Sciatic nerve (tissue), 2 donors: ENCODE data around the gene AFP. TPM values are rescaled to one million over a fixed set of nuclear protein-coding genes. Genes with fewer than 3 reads are reported as not detected.

Source experiments
- ATAC-seq: fragments of 200-7000 bp; cut with Tn5 transposase; one replicate; pipeline ENCODE4 v1.9.1; 2020; ENCODE audit warnings: mild to moderate bottlenecking, moderate library complexity
- DNase-seq: peaks from one replicate; pipeline ENCODE4 v3.0.0-alpha.2; 2020; ENCODE audit warnings: low spot score
- intact Hi-C: fragments of 100-400 bp; cut with DNase I; formaldehyde crosslinking; loops from one replicate; pipeline ENCODE4 v1.14.2; 2022
- total RNA-seq: library from RNA; stranded (reverse); fragmentation: NEBNext Ultra II Directional; extraction: Animal tissue kit (Norgen Biotek cat#: 25700); gene quantifications from one replicate; pipeline ENCODE4 v1.2.1, GENCODE V29; 2021
- donor health status: DM: no; HTN: no; CAD: no.
- donor health status: DM: no; HTN: no; CAD: no.

AFP gene
- total RNA-seq, 1 donor from 2014 or later: not detected

- ATAC-seq: no peak
- DNase-seq: no peak
- intact Hi-C loops: no loop called here
Observed at GRCh38 chr4:73433140-73433539, 2.9 kb upstream of the AFP start.

GRCh38 chr4:73434311-73434710, 1.7 kb upstream of the AFP start:
- DNase-seq: no peak
- intact Hi-C loops: no loop called here
- ATAC-seq: no peak

- no peak for DNase-seq
- ATAC-seq: no peak
- intact Hi-C loops: no loop called here
Observed at GRCh38 chr4:73436674-73437557, 895 bp downstream of the AFP start.

- intact Hi-C loops: no loop called here
- DNase-seq: no peak
Observed at GRCh38 chr4:73437558-73437956, 1.5 kb downstream of the AFP start.

GRCh38 chr4:73438048-73438447, 2.0 kb downstream of the AFP start:
- intact Hi-C loops: no loop called here
- DNase-seq (no peak), ATAC-seq (no peak)

More at GRCh38 chr4:73437558-73437956, 1.5 kb downstream of the AFP start:
- no peak for ATAC-seq

- ATAC-seq (no peak), DNase-seq (no peak)
- intact Hi-C loops: no loop called here
Observed at GRCh38 chr4:73438582-73439215, 2.7 kb downstream of the AFP start.

GRCh38 chr4:73439445-73439844, 3.4 kb downstream of the AFP start:
- no peak for ATAC-seq
- no peak for DNase-seq
- intact Hi-C loops: no loop called here

- DNase-seq: no peak
- no peak for ATAC-seq
- intact Hi-C loops: no loop called here
Observed at GRCh38 chr4:73439991-73440390, 4.0 kb downstream of the AFP start.

- DNase-seq (no peak), ATAC-seq (no peak)
- intact Hi-C loops: no loop called here
Observed at GRCh38 chr4:73440653-73441052, 4.6 kb downstream of the AFP start.

GRCh38 chr4:73442275-73442674, 6.3 kb downstream of the AFP start:
- no peak for ATAC-seq
- intact Hi-C loops: no loop called here
- no peak for DNase-seq

- no peak for DNase-seq
- no peak for ATAC-seq
- intact Hi-C loops: no loop called here
Observed at GRCh38 chr4:73443224-73443623, 7.2 kb downstream of the AFP start.

GRCh38 chr4:73445383-73446335, 9.6 kb downstream of the AFP start:
- intact Hi-C loops: no loop called here
- ATAC-seq (no peak), DNase-seq (no peak)

GRCh38 chr4:73446336-73446938, 10.4 kb downstream of the AFP start:
- no peak for ATAC-seq
- no peak for DNase-seq
- intact Hi-C loops: no loop called here

- intact Hi-C loops: no loop called here
- no peak for DNase-seq
- ATAC-seq: no peak
Observed at GRCh38 chr4:73447671-73448070, 11.7 kb downstream of the AFP start.

- DNase-seq: no peak
- ATAC-seq: no peak
- intact Hi-C loops: no loop called here
Observed at GRCh38 chr4:73448448-73449203, 12.6 kb downstream of the AFP start.

GRCh38 chr4:73450398-73451004, 14.5 kb downstream of the AFP start:
- ATAC-seq: no peak
- intact Hi-C loops: no loop called here

GRCh38 chr4:73451404-73451803, 15.4 kb downstream of the AFP start:
- ATAC-seq (no peak), DNase-seq (no peak)
- intact Hi-C loops: no loop called here

More at GRCh38 chr4:73450398-73451004, 14.5 kb downstream of the AFP start:
- DNase-seq: no peak
